ENCODE measurements around the gene PROCA1. TPM values are rescaled to one million over a fixed set of nuclear protein-coding genes. Genes with fewer than 3 reads are reported as not detected.

The PROCA1 gene
- total RNA-seq, 1 donor from 2014 or later, result 0.26 TPM

DNA sequence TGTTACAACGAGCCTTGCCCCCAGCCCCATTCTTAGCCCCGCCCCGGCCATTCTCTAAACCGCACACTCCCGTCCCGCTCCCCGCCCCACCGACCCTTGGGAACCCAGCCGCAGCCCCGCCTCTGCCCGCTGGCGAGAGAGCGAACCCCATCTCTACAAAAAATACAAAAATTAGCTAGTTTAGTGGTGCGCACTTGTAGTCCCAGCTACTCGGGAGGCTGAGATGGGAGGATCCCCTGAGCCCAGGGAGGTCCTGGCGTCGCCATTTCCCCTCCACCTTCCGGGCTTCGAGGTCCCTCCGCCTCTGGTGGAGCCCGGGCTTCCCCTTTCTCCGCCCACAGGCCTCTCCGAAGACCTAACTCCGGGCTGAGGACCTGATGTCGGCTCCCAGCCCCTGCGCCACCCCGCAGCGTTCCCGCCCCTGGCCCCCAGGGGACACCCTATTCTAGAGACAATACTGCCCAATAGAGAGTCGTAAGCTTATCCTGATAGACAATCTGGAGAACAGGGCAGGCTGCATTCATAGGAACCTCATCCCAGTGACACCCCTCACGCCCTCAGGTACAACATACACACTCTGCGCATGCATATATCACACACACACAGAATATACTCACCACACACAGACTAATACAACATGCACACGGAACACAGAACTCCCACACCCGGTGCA, 480 bp upstream of the PROCA1 start:
- FAIRE-seq (no peak), DNase-seq (ENCODE audit: low read depth) (no peak)
- Histone ChIP-seq H3K4me3 (ENCODE audit: low read depth, low read length) (no peak overlapping the region), H3K27me3 (ENCODE audit: control insufficient read depth, insufficient read depth, low read length) (no peaks in the 10 kb centered on the region), H3K36me3 (ENCODE audit: control insufficient read depth, insufficient read depth, low read length) (peaks cover 10% of the 10 kb centered on the region)
- TF ChIP-seq, protein P1, sequence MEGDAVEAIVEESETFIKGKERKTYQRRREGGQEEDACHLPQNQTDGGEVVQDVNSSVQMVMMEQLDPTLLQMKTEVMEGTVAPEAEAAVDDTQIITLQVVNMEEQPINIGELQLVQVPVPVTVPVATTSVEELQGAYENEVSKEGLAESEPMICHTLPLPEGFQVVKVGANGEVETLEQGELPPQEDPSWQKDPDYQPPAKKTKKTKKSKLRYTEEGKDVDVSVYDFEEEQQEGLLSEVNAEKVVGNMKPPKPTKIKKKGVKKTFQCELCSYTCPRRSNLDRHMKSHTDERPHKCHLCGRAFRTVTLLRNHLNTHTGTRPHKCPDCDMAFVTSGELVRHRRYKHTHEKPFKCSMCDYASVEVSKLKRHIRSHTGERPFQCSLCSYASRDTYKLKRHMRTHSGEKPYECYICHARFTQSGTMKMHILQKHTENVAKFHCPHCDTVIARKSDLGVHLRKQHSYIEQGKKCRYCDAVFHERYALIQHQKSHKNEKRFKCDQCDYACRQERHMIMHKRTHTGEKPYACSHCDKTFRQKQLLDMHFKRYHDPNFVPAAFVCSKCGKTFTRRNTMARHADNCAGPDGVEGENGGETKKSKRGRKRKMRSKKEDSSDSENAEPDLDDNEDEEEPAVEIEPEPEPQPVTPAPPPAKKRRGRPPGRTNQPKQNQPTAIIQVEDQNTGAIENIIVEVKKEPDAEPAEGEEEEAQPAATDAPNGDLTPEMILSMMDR (IDR thresholded peaks at IDR 0.05; ENCODE audit: insufficient read depth, low read length, severe bottlenecking), result no peak

DNA sequence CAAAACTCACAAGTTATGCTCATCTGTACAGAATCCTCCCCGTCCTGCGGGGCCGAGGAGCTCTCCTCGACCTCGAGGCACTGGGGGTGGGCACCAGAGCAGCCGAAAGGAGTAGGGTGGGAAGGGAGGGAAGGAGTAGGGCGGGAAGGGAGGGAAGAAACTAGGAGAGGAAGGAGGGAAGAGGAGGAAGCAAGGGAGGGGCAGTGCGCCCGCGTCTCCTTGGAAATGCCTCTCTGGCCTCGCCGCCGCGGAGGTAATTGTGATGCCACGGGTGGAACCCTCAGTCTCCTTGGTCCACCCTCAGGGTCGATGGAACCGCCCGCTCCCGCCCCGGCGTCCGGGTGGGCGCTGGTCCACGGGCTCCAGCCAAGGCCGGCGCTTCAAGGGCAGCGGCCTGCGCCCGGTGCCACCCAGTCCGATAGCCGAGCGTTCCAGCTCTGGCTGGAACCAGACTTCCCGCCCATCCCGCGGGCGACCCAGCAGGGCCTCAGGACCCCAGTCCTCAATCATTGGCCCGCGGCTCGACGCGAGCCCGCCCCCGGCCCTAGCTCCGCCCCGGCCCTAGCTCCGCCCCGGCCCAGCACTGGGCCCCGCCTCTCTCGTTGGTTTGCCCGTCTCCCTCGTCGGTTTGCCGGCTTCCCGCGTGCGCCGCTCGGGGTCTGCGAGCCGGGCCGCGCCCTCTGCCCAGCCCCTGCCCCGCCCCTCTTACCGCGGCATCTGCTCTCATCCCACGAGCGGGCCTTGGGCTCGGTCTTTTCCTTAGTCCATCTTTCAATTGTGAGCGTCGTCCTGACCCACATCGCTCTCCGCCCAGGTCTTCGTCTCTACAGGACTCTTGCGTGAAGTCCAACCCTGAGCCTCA, 596 bp downstream of the PROCA1 start:
- H3K27me3 ChIP-seq (ENCODE audit: control insufficient read depth, insufficient read depth, low read length), result no peaks in the 10 kb centered on the region
- peak overlapping the region; percentile 70 for H3K4me3 ChIP-seq (ENCODE audit: low read depth, low read length)
- H3K36me3 ChIP-seq (ENCODE audit: control insufficient read depth, insufficient read depth, low read length), result peaks cover 10% of the 10 kb centered on the region
- DNase-seq (ENCODE audit: low read depth) (peak; percentile 59), FAIRE-seq (no peak)
- TF ChIP-seq, protein P1 (IDR thresholded peaks at IDR 0.05; ENCODE audit: insufficient read depth, low read length, severe bottlenecking), result no peak

DNA sequence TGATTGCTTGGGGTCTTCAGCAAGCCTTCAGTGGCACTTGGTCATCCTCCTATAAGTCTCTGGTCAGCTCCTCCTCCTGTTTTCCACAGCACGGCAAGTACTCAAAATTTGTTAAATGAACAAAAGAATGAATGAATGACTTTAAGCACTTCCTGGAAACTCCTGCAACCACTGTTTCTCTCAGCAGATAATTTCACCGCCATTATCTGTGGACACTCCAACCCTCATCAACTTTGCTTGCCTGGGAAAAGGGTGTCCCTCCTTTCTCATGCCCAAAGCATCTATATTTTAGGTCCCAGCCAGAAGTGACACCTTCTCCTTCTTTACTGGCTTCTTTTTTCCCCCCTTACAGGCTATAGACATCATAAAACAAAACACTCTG, 4.4 kb downstream of the PROCA1 start:
- no peak for DNase-seq (ENCODE audit: low read depth)
- peaks cover 13% of the 10 kb centered on the region for H3K36me3 ChIP-seq (ENCODE audit: control insufficient read depth, insufficient read depth, low read length)
- FAIRE-seq, result no peak

DNA sequence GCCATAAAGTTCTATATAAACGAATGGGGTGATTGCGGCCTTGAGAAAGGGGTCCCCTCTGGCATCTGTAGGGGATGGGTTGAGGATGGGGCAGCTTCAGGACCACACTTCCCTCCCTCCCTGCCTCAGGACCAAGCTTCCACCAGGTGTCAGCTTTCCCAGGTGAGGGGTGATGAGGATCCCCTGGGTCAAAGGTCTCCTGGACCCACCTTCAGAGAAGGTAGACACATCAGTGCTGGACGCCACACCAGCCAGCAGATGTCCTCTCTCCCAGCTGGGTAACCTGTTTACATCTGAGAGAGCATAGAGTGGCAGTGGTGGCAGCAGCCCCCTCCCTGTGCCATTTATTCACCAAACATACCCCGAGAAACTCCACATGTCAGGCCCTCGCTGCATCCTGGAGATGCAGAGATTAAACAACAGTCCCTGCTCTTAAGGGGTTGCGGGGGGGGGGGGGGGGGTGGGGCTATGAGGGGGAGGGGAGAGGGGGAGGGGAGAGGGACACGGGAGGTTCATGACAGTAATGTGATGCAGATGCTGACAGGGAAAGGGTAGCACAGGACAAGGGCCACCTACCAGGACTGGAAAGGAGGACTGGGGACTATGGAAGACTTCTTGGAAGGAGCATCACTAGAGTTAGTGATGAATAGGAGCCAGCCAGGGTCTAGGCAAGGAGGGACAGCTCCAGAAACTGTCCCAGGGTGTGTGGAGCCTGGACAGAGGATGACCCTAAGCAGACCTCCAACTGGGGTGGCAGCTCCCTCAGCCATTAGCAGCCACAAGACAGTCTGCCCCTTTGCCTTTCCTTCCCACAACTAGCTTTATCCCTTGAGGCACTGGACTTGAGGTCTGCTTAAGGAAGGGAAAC, 5.0 kb downstream of the PROCA1 start:
- TF ChIP-seq, protein P1 (IDR thresholded peaks at IDR 0.05; ENCODE audit: insufficient read depth, low read length, severe bottlenecking), result no peak
- DNase-seq (ENCODE audit: low read depth) (no peak), FAIRE-seq (no peak)
- Histone ChIP-seq H3K27me3 (ENCODE audit: control insufficient read depth, insufficient read depth, low read length) (no peaks in the 10 kb centered on the region), H3K36me3 (ENCODE audit: control insufficient read depth, insufficient read depth, low read length) (peaks cover 14% of the 10 kb centered on the region), H3K4me3 (ENCODE audit: low read depth, low read length) (no peak overlapping the region)

More for the DNA sequence above, 4.4 kb downstream of the PROCA1 start:
- Histone ChIP-seq H3K27me3 (ENCODE audit: control insufficient read depth, insufficient read depth, low read length) (no peaks in the 10 kb centered on the region), H3K4me3 (ENCODE audit: low read depth, low read length) (no peak overlapping the region)
- TF ChIP-seq, protein P1 (IDR thresholded peaks at IDR 0.05; ENCODE audit: insufficient read depth, low read length, severe bottlenecking), result no peak

DNA sequence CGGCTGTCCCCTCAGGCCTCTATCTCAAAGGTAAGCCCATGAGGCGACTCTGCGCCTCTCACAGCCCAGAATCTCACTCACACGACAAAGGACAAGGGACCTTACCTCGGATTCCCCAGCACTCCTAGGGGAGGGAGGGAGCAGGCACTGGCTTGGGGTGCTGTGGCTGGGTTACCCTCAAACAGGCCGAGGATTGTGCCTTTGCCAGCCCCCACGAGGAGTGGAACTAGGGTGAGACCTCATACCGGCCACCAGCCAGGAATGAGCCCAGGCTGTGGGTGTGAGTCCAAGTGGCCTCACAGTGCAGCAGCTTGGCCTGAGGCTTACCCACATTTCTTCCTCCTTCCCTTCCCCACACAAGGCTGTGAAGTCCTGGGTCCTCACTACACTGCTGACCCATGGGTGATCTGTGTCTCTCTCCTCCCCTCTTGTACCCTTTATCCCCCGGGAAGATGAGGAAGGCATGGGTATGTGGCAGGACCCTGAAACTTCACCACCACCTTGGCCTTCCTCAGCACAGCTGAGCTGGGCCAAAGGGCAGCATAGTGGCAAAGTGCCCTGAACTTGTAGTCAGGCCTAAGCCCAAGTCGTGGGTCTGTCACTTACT, 5.9 kb downstream of the PROCA1 start:
- TF ChIP-seq, protein P1 (IDR thresholded peaks at IDR 0.05; ENCODE audit: insufficient read depth, low read length, severe bottlenecking), result no peak
- DNase-seq (ENCODE audit: low read depth) (no peak), FAIRE-seq (no peak)
- Histone ChIP-seq H3K4me3 (ENCODE audit: low read depth, low read length) (no peak overlapping the region), H3K36me3 (ENCODE audit: control insufficient read depth, insufficient read depth, low read length) (peaks cover 18% of the 10 kb centered on the region), H3K27me3 (ENCODE audit: control insufficient read depth, insufficient read depth, low read length) (no peaks in the 10 kb centered on the region)

Data from bronchial epithelial cell (primary cell).